Pancreas (tissue), 10 donors: ENCODE data around the gene GPR78. TPM values are rescaled to one million over a fixed set of nuclear protein-coding genes. Genes with fewer than 3 reads are reported as not detected.
A peak's percentile ranks its signal among the peaks of the same experiment; 100 is the strongest.

Experiments used
- ATAC-seq, 4 donors: fragments of 200-7000 bp; cut with Tn5 transposase; one replicate each; pipeline versions ENCODE4 v1.8.0 to v1.9.1; 2020; ENCODE audit warnings: mild to moderate bottlenecking in 4 of 4, moderate library complexity in 4 of 4
- DNase-seq, 6 donors: peaks; one replicate each; pipeline ENCODE4 v3.0.0-alpha.2; 2020
- FAIRE-seq: peaks from 2 replicates; lab custom pipeline; 2012; peaks lifted over from hg19 to GRCh38; lab: Jason Lieb, UNC
- H3K27ac ChIP-seq, 4 donors: fragments of 200-600 bp; sonication (generic); 1 replicate in 3 of 4; 2 replicates in 1 of 4; pipeline versions ENCODE4 v1.5.0 to v1.8.0; 2020
- H3K27me3 ChIP-seq, 4 donors: fragments of 200-600 bp; one replicate each; pipeline ENCODE4 v1.8.0; 2021
- H3K36me3 ChIP-seq, 3 donors: fragments of 200-600 bp; sonication (generic) in 1 of 3; one replicate each; pipeline versions ENCODE4 v1.5.0 to v1.8.0; 2020 to 2021
- H3K4me1 ChIP-seq, 3 donors: fragments of 200-600 bp; one replicate each; pipeline ENCODE4 v1.8.0; 2021
- H3K4me3 ChIP-seq, 4 donors: fragments of 200-600 bp; sonication (generic) in 2 of 4; one replicate each; pipeline versions ENCODE4 v1.5.0 to v1.8.0; 2020 to 2021
- H3K9me3 ChIP-seq, 4 donors: fragments of 200-600 bp; one replicate each; pipeline ENCODE4 v1.8.0; 2021
- WGBS, 2 donors: extraction: QIAGEN DNeasy Blood & Tissue Kit; methylation state at CpG; one replicate each; pipeline ENCODE4 v1.1.7; 2013; 5-methylcytosine and 5-hydroxymethylcytosine counted together
- intact Hi-C, 3 donors: fragments of 100-400 bp; cut with DNase I; formaldehyde crosslinking; loops; one replicate each; pipeline versions ENCODE4 v1.11.1 to v1.14.2; 2022
- polyA plus RNA-seq, 2 donors: library from polyadenylated mRNA; stranded (reverse); fragments of 200-250 nt; gene quantifications; one replicate each; pipeline ENCODE4 v1.2.3, GENCODE V29; 2013
- total RNA-seq, 6 donors: library from RNA; stranded (reverse); fragmentation: NEBNext Ultra II Directional in 4 of 6; extraction: Animal tissue kit (Norgen Biotek cat#: 25700) in 4 of 6; gene quantifications; one replicate each; pipeline versions ENCODE4 v1.2.1 to v1.2.4, GENCODE V29; 2021 to 2023
- TF ChIP-seq, protein P1 (sequence below), 4 donors: fragments of 200-600 bp; sonication (generic) in 3 of 4; IDR thresholded peaks; one replicate each; pipeline versions ENCODE4 v1.5.0 to v1.8.0; 2021; ENCODE audit warnings: antibody characterized with exemption in 4 of 4
- donor health status: healthy with polysubstance abuse.
- donor health status: DM: no; HTN: no; CAD: no; lungs with moderate emphysema.
- donor health status: DM: no; HTN: no; CAD: no.
- donor health status: control.
- donor health status: control.
- donor health status: Bipolar disorder and iron deficiency.
- donor health status: DM: yes; HTN: yes; CAD: no.
- donor health status: DM: no; HTN: no; CAD: no.
- donor health status: DM: no; HTN: no; CAD: no.
- donor health status: DM: yes; HTN: yes; CAD: no.

GPR78 gene
- total and polyA plus RNA-seq, 8 donors: 0.02 to 0.04 TPM; not detected in 6

GRCh38 chr4:8558080-8558960, 21.9 kb upstream of the GPR78 start:
- TF ChIP-seq, protein P1, sequence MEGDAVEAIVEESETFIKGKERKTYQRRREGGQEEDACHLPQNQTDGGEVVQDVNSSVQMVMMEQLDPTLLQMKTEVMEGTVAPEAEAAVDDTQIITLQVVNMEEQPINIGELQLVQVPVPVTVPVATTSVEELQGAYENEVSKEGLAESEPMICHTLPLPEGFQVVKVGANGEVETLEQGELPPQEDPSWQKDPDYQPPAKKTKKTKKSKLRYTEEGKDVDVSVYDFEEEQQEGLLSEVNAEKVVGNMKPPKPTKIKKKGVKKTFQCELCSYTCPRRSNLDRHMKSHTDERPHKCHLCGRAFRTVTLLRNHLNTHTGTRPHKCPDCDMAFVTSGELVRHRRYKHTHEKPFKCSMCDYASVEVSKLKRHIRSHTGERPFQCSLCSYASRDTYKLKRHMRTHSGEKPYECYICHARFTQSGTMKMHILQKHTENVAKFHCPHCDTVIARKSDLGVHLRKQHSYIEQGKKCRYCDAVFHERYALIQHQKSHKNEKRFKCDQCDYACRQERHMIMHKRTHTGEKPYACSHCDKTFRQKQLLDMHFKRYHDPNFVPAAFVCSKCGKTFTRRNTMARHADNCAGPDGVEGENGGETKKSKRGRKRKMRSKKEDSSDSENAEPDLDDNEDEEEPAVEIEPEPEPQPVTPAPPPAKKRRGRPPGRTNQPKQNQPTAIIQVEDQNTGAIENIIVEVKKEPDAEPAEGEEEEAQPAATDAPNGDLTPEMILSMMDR (IDR thresholded peaks at IDR 0.05): no peak
- Histone ChIP-seq H3K36me3 (no peaks in the 10 kb centered on the region), H3K4me1 (no peaks in the 10 kb centered on the region), H3K9me3 (no peaks in the 10 kb centered on the region), H3K4me3 (no peak overlapping the region), H3K27me3 (no peaks in the 10 kb centered on the region), H3K27ac (no peak overlapping the region)
- ATAC-seq: no peak
- intact Hi-C loops: no loop called here
- FAIRE-seq: no peak
- DNase-seq: peak in 1 of 6 donors; percentile 46
- 78 to 81% methylated on average over 21 of the region's 21 CpGs for WGBS, 2 donors

DNA sequence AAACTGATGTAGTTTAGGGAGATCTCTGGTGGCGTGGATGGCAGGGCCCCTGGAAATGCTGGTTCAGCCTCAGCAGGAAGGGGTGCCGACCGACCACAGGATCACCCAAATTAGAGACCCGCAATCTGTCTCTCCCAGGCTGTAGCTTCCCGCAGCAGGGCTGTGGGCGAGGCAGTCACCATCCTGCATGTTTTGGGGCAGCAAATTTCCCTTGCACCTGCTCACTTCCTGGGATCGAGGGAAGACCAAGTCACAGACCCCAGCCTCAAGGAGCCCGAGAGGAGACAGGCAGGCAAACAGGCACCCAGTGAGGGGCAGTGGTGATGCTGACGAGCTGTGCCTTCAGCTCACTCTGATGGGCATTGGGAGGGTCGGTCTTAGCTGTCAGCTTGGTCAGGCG, 21.2 kb upstream of the GPR78 start:
- H3K4me1 ChIP-seq: no peaks in the 10 kb centered on the region
- ATAC-seq (no peak), FAIRE-seq (no peak), DNase-seq (peak in 1 of 6 donors; percentile 30)
- H3K27ac ChIP-seq: no peak overlapping the region
- intact Hi-C loops: no loop called here
- H3K36me3 ChIP-seq: no peaks in the 10 kb centered on the region
- no peak overlapping the region for H3K4me3 ChIP-seq
- H3K27me3 ChIP-seq: no peaks in the 10 kb centered on the region
- TF ChIP-seq, protein P1 (IDR thresholded peaks at IDR 0.05): no peak
- H3K9me3 ChIP-seq: no peaks in the 10 kb centered on the region
- 80 to 91% methylated on average over 11 of the region's 11 CpGs for WGBS, 2 donors

DNA sequence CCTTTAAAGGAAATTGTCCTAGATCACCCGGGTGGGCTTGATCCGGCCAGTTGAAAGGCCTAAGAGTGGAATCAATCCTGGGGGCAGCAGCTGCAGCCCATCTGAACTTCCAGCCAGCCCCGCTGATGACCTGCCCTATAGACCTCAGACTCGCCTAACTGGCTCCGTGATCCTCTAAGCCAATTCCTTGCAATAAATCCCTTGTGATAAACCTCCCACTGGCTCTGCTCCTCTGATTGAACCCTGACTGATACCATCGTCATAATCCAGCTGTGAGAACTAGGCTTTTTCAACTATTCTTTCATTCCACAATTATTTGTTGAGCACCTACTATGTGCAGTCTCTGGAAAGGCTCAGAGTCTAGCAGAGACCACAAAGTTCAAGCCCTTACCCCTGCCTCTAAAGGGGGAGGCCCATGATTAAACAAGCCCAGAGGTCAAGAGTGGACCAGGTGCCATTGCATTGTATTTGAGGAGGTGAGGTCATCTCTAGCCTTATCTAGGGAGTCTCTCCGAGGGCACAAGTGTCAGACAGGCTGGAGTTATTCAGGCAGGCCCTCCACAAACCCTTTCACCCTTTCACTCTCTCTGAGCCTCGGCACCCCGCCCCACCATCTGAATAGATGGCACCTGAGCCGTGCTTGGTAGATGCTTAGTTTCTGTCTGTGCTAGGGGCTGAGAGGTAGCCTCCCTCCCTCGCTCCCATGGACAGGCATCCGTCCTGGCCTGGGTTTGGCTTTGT, 20.5 kb upstream of the GPR78 start:
- TF ChIP-seq, protein P1 (IDR thresholded peaks at IDR 0.05): no peak
- intact Hi-C loops: no loop called here
- no peaks in the 10 kb centered on the region for H3K9me3 ChIP-seq
- WGBS, 2 donors: 76 to 79% methylated on average over 12 of the region's 12 CpGs
- H3K36me3 ChIP-seq: no peaks in the 10 kb centered on the region
- no peak overlapping the region for H3K4me3 ChIP-seq
- no peaks in the 10 kb centered on the region for H3K4me1 ChIP-seq
- H3K27ac ChIP-seq: no peak overlapping the region
- peak in 1 of 6 donors; percentile 6 for DNase-seq
- FAIRE-seq: no peak
- no peak for ATAC-seq
- no peaks in the 10 kb centered on the region for H3K27me3 ChIP-seq

- intact Hi-C loops: no loop called here
- Histone ChIP-seq H3K36me3 (no peaks in the 10 kb centered on the region), H3K4me3 (no peak overlapping the region), H3K27me3 (no peaks in the 10 kb centered on the region), H3K27ac (no peak overlapping the region), H3K4me1 (no peaks in the 10 kb centered on the region), H3K9me3 (no peaks in the 10 kb centered on the region)
- TF ChIP-seq, protein P1 (IDR thresholded peaks at IDR 0.05): no peak
- ATAC-seq (no peak), DNase-seq (peak in 1 of 6 donors; percentile 39), FAIRE-seq (no peak)
- WGBS, 2 donors: 64 to 71% methylated on average over 16 of the region's 16 CpGs
These were observed 19.7 kb upstream of the GPR78 start for GRCh38 chr4:8560265-8561047.
